Measurements from ENCODE around the gene GLCE.

GLCE gene

DNA sequence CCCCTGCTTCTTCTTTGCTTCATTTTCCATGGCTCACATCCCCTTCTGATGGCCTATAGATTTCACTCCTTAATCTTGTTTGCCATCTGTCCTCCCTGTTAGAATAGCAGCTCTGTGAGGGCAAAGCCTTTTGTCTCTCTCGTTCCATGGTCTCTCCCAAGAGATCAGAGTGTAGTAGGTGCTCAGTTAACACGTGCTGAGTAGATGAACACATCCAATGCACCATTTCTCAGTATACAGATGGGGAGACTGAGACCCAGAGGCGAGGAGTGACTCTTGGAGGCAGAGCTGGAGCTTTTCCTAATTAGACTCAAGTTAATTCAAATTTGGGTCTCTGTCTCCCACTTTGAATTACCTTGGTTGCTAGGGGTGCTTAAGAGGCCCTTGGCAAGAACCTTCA, 142.5 kb downstream of the GLCE start:
- Histone ChIP-seq H3K4me1 (peaks cover 0 to 48% (median 0%) of the 10 kb centered on the region in 10 experiments; a peak in 7 of 20 replicates), H3K27me3 (no peaks in the 10 kb centered on the region), H3K27ac (no peak overlapping the region)

DNA sequence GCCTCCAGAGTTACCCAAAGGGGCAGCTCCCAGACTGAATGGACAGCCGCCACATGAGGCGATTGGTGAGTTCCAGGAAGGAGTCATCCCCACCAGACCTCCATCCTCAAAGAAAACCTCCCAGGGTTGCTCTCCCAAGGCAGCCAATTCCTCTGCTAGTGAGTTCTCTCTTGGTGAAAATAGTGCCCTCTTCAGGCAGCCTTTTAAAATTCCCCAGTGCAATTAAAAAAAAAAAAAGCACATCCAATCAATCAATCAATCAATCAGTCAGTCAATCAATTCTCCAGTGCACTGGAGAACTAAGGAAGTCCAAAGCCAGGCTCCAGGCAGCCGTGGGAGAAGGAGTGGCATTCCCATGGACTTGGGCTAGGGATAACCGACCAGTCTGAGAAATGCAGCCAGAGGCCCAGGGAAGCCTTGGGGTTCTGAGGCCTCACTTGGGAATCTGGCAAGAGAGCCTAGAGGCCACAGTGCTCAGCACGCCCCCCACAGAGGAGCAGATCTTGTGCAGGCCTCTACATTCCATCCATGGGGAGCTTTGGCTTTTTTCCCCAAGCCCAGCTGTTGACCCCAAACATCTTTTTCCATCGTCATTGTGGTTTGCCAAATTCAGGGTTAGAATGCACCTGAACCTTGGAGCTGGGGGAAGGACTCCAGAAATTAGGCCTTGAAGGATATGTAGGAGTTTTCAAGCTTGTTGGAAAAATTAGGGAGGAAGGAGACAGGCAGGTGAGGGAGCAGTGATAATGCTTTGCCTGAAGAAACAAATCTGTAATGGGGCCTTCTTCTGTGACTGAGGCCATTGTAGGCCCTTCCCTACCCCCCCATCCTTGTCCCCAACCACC, 143.1 kb downstream of the GLCE start:
- H3K27ac ChIP-seq = peak overlapping the region in 2 of 11 experiments; percentile 22 to 69; a peak in 3 of 22 replicates
- H3K27me3 ChIP-seq = no peaks in the 10 kb centered on the region
- peak overlapping the region in 3 of 11 experiments; percentile 57 to 65 (median 64); a peak in 6 of 22 replicates for H3K4me2 ChIP-seq
- H4K20me1 ChIP-seq = no peaks in the 10 kb centered on the region
- peaks cover 0 to 52% (median 0%) of the 10 kb centered on the region in 10 experiments; a peak in 7 of 20 replicates for H3K4me1 ChIP-seq
- H3K4me3 ChIP-seq = no peak overlapping the region
- H3K9ac ChIP-seq = no peak overlapping the region; a peak in 1 of 22 replicates
- H3K9me3 ChIP-seq (replicated peaks in 1 of 11) = no peaks in the 10 kb centered on the region
- H3K36me3 ChIP-seq = no peaks in the 10 kb centered on the region
- TF ChIP-seq Cebpa-rat (IDR thresholded peaks at IDR 0.05) = no peak

More for the DNA sequence above, 142.5 kb downstream of the GLCE start:
- no peaks in the 10 kb centered on the region for H3K9me3 ChIP-seq (replicated peaks in 1 of 11)
- no peaks in the 10 kb centered on the region for H3K36me3 ChIP-seq
- no peak overlapping the region for H3K9ac ChIP-seq
- peak overlapping the region in 2 of 11 experiments; percentile 57 to 64; a peak in 2 of 22 replicates for H3K4me2 ChIP-seq
- no peak overlapping the region for H3K4me3 ChIP-seq
- H4K20me1 ChIP-seq = no peaks in the 10 kb centered on the region
- TF ChIP-seq Cebpa-rat (IDR thresholded peaks at IDR 0.05) = no peak

DNA sequence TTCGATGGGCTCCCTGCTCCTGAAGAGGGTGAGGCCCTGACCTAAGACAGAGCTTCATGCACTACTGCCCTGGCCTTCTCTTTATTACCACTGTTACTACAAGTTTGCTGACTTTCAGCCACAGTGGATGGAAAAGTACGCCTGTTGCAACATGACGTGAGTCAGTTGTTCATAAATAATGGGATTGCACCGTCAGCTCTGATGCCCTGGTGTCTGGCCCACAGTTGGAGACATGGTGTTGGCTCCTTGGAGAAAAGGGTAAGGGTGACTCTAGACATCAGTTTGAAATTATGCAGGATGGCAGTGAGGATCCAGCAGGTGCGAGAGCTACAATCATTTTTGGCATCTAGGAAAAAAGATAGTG, 143.7 kb downstream of the GLCE start:
- Histone ChIP-seq H3K27me3 (no peaks in the 10 kb centered on the region), H3K9ac (no peak overlapping the region; a peak in 1 of 22 replicates), H3K27ac (peak overlapping the region in 2 of 11 experiments; percentile 62 to 69; a peak in 3 of 22 replicates), H3K4me1 (peaks cover 0 to 57% (median 0%) of the 10 kb centered on the region in 10 experiments; a peak in 7 of 20 replicates), H3K4me2 (peak overlapping the region in 4 of 11 experiments; percentile 1 to 65 (median 60); a peak in 6 of 22 replicates), H3K9me3 (replicated peaks in 1 of 11) (no peaks in the 10 kb centered on the region), H3K4me3 (no peak overlapping the region), H4K20me1 (no peaks in the 10 kb centered on the region), H3K36me3 (no peaks in the 10 kb centered on the region)
- no peak for TF ChIP-seq Cebpa-rat (IDR thresholded peaks at IDR 0.05)

DNA sequence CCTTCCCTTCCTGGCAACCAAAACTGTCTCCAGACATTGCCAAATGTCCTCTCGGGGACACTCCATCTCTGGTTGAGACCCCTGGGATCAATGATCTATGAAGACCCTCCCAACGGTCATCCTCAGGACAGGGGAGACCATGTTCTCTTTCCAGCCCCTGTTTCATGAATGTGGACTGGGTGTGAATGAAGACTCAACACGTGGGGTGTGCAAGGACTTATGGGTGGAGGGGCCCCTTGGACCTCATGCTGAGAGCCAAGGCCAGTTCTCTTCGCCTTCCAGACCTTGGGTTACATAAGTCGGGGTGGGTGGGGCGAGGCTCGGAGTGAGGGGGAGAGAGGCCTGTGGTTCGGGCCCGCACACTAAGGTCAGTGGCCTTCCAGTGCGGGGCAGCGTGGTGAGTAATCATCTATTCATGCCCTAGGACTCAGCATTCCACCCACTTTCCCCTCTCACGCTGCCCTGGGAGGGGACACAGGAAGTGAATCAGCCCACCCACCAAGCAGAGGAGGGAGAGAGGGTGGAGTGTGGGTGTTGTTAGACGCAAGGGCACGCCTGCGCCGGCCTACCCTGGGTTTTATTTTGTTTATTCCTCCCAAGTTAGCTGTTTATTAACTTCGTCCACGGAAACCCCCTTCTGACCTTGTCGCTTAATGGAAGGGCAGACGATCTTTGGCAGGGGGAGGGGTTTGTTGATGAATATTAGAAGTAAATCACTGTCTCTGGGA, 144.9 kb downstream of the GLCE start:
- Histone ChIP-seq H3K9me3 (replicated peaks in 1 of 11) (no peaks in the 10 kb centered on the region), H3K9ac (peak overlapping the region in 2 of 11 experiments; percentile 36 to 40; a peak in 3 of 22 replicates), H3K36me3 (no peaks in the 10 kb centered on the region), H3K4me3 (no peak overlapping the region), H3K4me2 (peak overlapping the region in 4 of 11 experiments; percentile 12 to 65 (median 60); a peak in 7 of 22 replicates), H4K20me1 (no peaks in the 10 kb centered on the region), H3K27ac (peak overlapping the region in 2 of 11 experiments; percentile 62 to 69; a peak in 4 of 22 replicates), H3K27me3 (no peaks in the 10 kb centered on the region), H3K4me1 (peaks cover 0 to 61% (median 0%) of the 10 kb centered on the region in 10 experiments; a peak in 7 of 20 replicates)
- TF ChIP-seq Cebpa-rat (IDR thresholded peaks at IDR 0.05) = no peak

DNA sequence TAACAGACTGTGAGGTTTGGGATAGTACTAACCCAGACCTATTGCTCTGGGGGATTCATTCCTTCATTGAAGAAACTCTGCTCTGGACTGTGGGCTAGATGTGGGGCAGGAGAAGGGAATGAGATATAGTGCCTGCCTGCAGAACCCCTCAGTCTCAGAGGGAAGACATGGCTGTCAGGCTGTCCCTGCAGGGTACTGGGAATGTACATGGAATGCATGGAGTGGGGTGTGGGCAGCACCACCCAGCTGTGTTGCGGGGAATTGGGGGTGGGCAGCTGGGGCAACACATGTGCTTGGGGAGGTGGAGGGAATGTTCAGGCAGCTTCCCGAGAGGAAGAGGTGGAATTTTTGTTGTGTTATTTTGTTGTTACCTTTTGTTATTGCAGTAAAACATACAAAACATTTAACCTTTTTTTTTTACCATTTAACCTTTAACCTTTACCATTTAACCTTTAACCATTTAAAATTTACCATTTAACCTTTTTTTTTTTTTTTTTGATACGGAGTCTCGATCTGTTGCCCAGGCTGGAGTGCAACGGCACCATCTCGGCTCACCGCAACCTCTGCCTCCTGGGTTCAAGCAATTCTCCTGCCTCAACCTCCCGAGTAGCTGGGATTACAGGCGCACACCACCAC, 145.6 kb downstream of the GLCE start:
- H3K9me3 ChIP-seq (replicated peaks in 1 of 11) = no peaks in the 10 kb centered on the region
- H3K27me3 ChIP-seq = no peaks in the 10 kb centered on the region
- H4K20me1 ChIP-seq = no peaks in the 10 kb centered on the region
- H3K4me3 ChIP-seq = no peak overlapping the region
- H3K9ac ChIP-seq = peak overlapping the region in 2 of 11 experiments; percentile 36 to 40; a peak in 3 of 22 replicates
- H3K36me3 ChIP-seq = no peaks in the 10 kb centered on the region
- TF ChIP-seq Cebpa-rat (IDR thresholded peaks at IDR 0.05) = no peak
- H3K4me2 ChIP-seq = peak overlapping the region in 3 of 11 experiments; percentile 57 to 65 (median 64); a peak in 6 of 22 replicates
- peaks cover 0 to 63% (median 0%) of the 10 kb centered on the region in 10 experiments; a peak in 7 of 20 replicates for H3K4me1 ChIP-seq
- peak overlapping the region in 2 of 11 experiments; percentile 62 to 69; a peak in 4 of 22 replicates for H3K27ac ChIP-seq

DNA sequence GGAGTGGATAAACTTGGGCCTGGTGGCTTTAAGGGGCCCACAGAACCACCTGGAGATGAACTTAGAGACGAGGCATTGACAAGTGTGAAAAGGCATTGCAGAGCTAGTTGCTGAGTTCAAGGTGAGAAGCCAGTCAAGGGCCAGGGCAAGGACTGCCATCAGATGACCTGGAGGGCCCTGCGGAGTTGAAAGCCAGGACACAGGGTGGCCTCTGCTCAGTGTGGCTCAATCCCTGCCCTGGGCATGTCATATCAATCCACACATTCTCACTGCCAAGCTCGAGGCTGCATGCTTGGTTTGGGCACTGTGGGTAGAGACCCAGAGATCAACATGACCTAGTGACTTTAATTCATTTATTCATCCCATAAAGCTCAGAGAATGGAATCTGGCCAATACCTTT, 147.5 kb downstream of the GLCE start:
- no peak for TF ChIP-seq Cebpa-rat (IDR thresholded peaks at IDR 0.05)
- H3K4me1 ChIP-seq = peaks cover 0 to 81% (median 3%) of the 10 kb centered on the region in 10 experiments; a peak in 18 of 20 replicates
- H3K4me3 ChIP-seq = no peak overlapping the region
- no peaks in the 10 kb centered on the region for H3K27me3 ChIP-seq
- peak overlapping the region in 3 of 11 experiments; percentile 37 to 62 (median 60); a peak in 4 of 22 replicates for H3K4me2 ChIP-seq
- no peak overlapping the region for H3K9ac ChIP-seq
- no peaks in the 10 kb centered on the region for H4K20me1 ChIP-seq
- H3K36me3 ChIP-seq = no peaks in the 10 kb centered on the region
- no peaks in the 10 kb centered on the region for H3K9me3 ChIP-seq (replicated peaks in 1 of 11)
- H3K27ac ChIP-seq = no peak overlapping the region

DNA sequence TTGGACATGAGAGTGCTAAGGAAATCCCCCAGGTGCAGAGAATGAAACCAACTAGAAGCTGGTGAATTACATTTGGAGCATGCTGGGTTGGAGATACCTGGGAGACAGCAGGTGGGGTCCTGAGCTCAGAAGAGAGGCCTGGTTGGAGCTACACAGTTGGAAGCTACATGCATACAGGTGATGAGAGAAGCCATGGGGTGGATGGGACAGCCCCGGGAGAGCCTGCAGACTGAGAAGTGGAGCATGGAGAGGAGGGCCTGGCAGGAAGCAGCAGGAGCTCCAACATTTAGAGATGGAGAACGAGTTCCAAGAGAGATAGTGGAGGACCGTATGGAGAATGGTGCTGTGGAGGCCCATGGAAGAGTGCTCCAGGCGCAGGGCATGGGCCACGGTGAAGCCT, 148.5 kb downstream of the GLCE start:
- no peak for TF ChIP-seq Cebpa-rat (IDR thresholded peaks at IDR 0.05)
- Histone ChIP-seq H3K4me1 (peaks cover 7 to 81% (median 13%) of the 10 kb centered on the region in 10 experiments; a peak in 18 of 20 replicates), H3K9ac (no peak overlapping the region), H4K20me1 (no peaks in the 10 kb centered on the region), H3K4me2 (peak overlapping the region in 1 of 11 experiments; percentile 21; a peak in 1 of 22 replicates), H3K27me3 (no peaks in the 10 kb centered on the region), H3K27ac (no peak overlapping the region), H3K36me3 (no peaks in the 10 kb centered on the region), H3K4me3 (no peak overlapping the region), H3K9me3 (replicated peaks in 1 of 11) (no peaks in the 10 kb centered on the region)

DNA sequence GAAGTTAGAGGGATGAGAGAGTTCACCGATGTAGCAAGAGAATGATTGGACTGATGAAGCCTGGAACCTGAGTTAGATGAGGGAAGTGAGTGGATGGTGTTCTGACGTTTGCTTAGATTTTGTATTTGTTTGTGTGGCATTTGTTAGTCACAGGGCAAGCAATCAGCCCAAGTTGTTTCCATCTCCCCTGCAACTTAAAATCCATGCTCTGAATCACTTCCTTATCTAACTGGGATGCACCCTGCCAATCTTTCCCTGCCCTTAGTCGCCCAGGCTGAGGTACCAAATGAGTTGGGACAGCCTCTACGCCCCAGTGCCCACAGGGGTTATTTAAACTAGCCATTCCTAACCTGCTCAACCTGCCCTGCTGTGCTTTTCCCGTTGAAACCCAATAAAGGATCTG, 150.9 kb downstream of the GLCE start:
- no peaks in the 10 kb centered on the region for H3K9me3 ChIP-seq (replicated peaks in 1 of 11)
- H3K4me1 ChIP-seq = peaks cover 7 to 70% (median 14%) of the 10 kb centered on the region in 10 experiments; a peak in 18 of 20 replicates
- no peak for TF ChIP-seq Cebpa-rat (IDR thresholded peaks at IDR 0.05)
- H3K4me2 ChIP-seq = peak overlapping the region in 2 of 11 experiments; percentile 45 to 72; a peak in 3 of 22 replicates
- no peak overlapping the region for H3K27ac ChIP-seq
- H3K27me3 ChIP-seq = no peaks in the 10 kb centered on the region; a peak in 1 of 22 replicates
- no peak overlapping the region for H3K4me3 ChIP-seq
- no peaks in the 10 kb centered on the region for H3K36me3 ChIP-seq
- H3K9ac ChIP-seq = no peak overlapping the region
- no peaks in the 10 kb centered on the region for H4K20me1 ChIP-seq

Measured in BLaER1 treated with 17β-estradiol and CSF1 and Interleukin-3, amounts not matched to agents 10 nM and 100 nM (cell line).